Fibroblast of skin of right quadriceps (primary cell): Measurements from ENCODE around the gene CACFD1.
"Not testable (repeated sequence)": the region's sequence is repeated elsewhere in the genome, so short reads cannot be mapped to it uniquely, and the experiment has no call there.

Source experiments
- DNase-seq: peaks from one replicate; pipeline ENCODE4 v3.0.0-alpha.2; 2013

CACFD1 gene

DNA sequence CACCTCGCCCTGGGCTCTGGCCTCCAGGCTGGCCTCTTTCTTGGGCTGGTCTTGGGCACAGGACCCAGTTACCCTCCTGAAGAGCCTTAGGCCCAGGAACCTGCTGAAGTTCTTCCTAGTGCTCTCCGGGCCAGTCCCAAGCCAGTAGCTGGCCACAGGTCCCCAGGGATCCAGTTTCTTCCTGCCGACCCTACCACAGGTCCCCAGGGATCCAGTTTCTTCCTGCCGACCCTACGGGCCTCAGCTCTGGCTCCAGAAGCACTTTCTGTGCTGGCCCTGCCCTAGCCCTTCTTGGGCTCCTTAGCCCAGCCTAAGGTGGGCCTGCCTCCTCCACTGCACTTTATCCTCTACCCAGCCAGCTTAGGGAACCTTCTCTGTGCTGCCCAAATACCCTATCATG lies 18.2 kb upstream of the CACFD1 start:
- DNase-seq, result no peak

DNA sequence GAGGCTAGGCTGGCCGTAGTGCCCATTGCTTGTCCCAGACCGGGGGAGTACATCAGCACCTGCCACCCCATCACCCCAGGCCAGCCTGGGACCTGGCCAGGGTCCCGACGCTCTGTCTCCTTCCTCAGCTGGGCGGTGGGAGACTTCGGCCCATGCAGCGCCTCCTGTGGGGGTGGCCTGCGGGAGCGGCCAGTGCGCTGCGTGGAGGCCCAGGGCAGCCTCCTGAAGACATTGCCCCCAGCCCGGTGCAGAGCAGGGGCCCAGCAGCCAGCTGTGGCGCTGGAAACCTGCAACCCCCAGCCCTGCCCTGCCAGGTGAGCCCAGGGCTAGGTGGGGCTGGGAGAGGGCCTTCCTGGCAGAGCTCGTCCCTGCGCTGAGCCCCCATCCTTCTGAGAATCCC lies 16.5 kb upstream of the CACFD1 start:
- DNase-seq, result no peak

DNA sequence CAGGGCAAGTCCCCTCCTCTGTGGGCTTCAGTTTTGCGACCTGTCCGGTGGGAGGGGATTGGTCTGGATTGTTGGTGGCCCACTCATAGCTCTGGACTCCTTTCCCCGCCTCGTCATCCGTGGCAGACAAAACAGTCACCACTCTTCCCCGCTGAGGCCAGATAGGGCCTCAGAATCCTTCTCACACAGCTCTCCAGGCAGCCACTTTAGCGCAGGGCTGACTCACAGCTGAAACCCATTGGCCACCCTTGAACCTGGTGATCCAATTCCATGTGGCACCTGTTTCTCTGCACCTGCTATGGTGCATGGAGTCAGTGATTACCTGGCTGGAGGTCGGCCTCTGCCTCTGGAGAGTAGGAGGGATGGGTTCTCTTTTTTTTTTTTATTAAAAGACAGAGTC lies 15.8 kb upstream of the CACFD1 start:
- DNase-seq, result no peak

DNA sequence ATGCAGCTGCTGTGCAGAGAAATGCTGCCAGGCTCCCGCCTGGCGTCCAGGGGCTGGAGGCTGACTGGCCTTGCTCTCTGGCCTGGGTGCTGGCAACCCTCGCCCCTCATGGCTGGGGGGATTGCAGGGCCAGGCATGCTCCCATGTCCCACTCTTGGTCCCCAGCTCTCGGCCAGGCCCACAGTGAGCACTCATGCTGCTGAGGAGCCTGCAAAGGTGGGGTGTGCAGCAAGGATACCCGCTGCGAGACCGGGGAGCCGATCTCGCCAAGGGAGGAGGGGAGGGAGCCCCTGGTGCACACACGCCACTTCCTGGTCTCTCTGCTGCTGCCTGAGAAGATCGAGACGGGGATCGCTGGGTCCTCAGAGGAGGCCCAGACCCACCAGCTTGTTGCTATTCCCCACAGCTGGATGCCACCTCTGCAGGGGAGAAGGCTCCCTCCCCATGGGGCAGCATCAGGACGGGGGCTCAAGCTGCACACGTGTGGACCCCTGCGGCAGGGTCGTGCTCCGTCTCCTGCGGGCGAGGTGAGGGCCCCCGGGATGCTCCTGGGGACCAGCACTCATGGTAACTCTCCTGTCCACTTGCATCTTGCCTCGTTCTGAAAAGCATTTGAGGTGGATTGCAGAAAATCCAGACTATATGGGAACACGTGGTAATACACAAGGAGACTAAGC lies 14.3 kb upstream of the CACFD1 start:
- DNase-seq, result no peak

DNA sequence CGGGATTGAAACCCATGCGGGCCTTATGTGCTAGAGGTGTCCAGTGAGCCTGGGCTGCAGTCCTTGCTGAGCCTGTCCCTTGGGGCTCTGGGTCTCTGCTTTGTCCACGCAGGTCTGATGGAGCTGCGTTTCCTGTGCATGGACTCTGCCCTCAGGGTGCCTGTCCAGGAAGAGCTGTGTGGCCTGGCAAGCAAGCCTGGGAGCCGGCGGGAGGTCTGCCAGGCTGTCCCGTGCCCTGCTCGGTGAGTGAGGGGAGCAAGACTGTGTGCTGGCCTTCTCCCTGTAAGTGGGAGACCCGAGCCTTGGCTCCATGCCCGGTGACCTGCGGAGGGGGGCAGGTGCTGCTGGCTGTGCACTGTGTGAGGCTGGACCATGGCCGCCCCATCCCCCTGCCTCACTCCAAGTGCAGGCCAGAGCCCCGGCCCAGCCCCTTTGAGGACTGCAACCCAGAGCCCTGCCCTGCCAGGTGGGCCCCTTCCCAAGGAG lies 11.2 kb upstream of the CACFD1 start:
- no peak for DNase-seq

GRCh38 chr9:133449760-133450159 lies 10.0 kb upstream of the CACFD1 start:
- no peak for DNase-seq

DNA sequence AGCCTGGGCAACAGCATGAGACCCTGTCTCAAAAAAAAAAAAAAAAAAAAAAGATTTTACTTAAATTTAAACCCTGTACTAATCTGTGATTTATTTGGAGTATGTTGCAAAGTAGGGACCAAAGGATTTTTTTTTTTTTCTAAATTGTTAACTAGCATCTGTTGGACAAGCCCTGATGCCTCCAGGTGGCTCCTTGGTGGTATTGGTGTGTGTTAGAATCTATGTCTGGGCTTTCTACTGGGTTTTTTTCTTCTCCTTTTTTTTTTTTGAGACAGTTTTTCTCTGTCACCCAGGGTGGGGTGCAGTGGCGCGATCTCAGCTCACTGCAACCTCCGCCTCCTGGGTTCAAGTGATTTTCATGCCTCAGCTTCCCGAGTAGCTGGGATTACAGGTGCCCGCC lies 7.9 kb upstream of the CACFD1 start:
- DNase-seq, result not testable (repeated sequence)

- DNase-seq, result no peak
These were observed 7.2 kb upstream of the CACFD1 start for GRCh38 chr9:133452562-133452961.

DNA sequence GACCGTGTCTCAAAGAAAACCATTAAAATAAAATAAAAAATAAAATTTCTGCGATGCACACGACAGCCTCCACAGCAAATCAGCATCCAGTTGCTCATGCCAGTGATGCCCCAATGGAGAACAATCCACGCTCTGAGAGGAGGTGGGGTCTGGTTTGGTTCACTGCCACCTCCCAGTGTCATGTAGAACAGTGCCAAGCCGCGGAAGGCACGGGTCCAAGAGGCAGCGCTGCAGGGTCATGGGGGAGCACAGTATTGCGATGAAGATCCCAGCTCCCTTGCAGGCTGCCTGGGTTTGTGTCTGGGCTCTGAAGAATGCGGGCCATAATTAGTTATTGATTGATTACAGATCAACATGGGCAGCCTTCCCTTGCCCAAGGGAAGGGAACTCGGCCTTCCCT lies 6.1 kb upstream of the CACFD1 start:
- DNase-seq, result no peak

- DNase-seq, result no peak
These were observed 5.5 kb upstream of the CACFD1 start for GRCh38 chr9:133454325-133454724.

DNA sequence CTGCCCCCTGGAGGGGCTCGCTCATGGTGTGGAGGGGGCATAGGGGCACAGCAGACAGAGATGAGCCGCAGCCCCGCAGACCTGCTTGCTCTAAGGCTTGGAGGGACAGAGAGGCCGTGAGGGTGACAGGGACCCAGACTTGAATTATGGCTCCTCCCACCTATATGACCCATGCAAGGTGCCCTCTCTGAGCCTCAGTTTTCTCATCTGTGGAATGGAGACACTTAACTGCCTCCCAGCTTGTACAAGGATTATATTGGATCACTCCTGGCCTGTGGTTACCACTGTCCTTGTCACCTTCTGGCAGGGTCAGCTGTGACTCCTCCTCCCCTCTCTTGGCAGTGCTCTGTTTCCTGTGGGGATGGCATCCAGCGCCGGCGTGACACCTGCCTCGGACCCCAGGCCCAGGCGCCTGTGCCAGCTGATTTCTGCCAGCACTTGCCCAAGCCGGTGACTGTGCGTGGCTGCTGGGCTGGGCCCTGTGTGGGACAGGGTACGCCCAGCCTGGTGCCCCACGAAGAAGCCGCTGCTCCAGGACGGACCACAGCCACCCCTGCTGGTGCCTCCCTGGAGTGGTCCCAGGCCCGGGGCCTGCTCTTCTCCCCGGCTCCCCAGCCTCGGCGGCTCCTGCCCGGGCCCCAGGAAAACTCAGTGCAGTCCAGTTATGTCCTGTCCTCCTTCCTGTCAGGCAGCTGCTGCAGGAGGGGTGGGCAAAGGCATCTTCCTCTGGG lies 4.7 kb upstream of the CACFD1 start:
- no peak for DNase-seq

GRCh38 chr9:133455936-133456335 lies 3.8 kb upstream of the CACFD1 start:
- no peak for DNase-seq

DNA sequence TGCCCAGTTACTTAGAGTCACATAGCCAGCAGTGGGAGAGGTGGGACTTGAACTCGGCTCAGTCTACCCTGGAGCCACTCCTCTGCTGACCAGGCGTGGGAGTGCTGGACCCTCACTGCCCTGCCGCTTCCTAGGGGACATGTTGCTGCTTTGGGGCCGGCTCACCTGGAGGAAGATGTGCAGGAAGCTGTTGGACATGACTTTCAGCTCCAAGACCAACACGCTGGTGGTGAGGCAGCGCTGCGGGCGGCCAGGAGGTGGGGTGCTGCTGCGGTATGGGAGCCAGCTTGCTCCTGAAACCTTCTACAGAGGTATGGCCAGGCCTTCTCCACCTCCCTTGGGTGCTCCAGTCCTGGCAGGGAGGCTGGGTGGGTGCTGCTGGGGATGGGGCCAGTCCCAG lies 3.4 kb upstream of the CACFD1 start:
- no peak for DNase-seq

DNA sequence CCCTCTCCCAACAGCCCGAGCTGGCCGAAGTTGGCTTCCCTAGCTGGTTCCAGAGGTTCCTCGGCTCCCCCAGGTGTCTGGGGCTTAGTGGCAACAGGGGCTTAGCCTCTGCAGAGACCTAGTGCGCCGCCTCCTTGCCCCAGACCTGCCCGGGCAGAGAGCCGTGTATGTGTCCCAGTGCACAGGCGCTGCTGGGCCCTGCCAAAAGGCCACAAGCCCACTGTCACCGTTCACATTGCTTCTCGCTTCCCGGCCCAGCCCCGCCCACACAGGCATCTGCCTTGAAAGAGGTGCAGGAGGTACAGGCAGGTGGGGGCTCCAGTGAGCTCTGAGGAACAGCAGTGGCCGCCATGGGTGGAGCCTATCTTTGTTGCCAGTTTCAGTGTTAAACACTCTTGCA lies 2.5 kb upstream of the CACFD1 start:
- no peak for DNase-seq

DNA sequence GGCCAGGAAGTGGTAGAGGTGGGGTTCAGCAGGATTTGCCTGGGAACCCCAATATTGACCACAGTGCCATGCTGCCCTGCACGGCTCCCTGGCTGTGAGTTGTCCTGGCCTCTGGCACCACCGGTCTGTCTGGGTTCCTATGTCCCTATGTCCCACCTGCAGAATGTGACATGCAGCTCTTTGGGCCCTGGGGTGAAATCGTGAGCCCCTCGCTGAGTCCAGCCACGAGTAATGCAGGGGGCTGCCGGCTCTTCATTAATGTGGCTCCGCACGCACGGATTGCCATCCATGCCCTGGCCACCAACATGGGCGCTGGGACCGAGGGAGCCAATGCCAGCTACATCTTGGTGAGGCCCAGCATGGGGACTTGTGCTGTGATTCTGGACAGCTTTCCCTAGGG lies 2.0 kb upstream of the CACFD1 start:
- DNase-seq, result no peak

GRCh38 chr9:133458643-133459312 lies 1.0 kb upstream of the CACFD1 start:
- no peak for DNase-seq

DNA sequence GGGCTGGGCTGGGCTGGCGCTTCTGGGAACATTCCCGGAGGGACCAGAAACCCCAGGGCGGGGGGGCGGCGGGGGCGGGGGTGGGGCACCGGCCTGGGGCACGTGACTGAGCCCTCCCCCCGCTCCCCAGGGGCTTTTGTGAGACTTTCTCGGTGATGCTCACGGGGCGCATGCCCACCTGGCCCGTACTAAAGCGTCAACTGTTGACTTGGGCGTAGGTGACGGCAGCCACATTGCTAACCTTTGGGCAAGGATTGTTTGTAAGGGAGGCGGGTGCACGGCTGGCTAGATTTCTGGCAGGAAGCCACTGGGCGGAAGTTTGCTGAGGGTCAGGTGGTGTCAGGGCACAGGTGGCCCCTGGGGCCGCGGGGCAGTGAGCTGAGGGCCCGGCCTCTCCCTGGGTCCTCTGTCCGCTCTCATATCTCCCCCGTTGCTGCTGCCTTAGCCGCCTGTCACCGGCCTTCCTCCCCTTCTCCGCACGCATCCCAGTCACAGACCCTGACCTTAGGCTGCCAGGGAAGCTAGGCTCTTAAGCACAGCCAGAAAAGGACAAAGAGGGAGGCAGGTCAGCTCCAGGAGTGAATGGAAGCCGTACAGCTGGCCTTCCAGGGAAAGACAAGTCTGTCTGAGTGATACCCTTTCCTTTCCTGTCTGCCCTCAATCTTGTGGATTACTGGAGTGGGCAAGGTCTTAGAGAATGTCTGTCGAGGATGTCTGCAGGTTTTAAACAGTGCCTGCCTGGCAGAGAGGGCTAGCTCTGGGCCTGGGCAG lies 812 bp downstream of the CACFD1 start:
- DNase-seq, result peak; percentile 34

DNA sequence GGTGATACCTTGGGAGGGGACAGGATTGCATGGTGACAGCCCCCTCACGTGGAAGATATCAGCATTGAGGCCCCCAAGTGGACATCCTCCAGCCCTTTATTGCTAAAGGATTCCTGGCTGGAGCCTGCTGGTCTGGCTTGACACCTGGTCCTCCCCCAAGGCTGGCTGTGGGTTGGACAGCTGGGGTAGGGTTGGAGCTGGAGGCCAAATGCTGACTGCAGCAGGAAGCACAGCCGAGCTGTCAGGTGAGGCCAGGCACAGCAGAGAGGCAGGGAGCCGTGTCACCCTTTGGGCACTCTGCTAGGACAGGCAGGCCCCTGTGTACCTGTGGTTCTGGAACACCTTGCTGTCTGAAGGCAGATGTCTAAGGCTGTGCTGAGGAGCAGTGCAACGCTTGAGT lies 2.2 kb downstream of the CACFD1 start:
- DNase-seq, result no peak

- DNase-seq, result no peak
These were observed 3.6 kb downstream of the CACFD1 start for GRCh38 chr9:133463234-133463863.

- DNase-seq, result no peak
These were observed 4.3 kb downstream of the CACFD1 start for GRCh38 chr9:133463864-133464615.

DNA sequence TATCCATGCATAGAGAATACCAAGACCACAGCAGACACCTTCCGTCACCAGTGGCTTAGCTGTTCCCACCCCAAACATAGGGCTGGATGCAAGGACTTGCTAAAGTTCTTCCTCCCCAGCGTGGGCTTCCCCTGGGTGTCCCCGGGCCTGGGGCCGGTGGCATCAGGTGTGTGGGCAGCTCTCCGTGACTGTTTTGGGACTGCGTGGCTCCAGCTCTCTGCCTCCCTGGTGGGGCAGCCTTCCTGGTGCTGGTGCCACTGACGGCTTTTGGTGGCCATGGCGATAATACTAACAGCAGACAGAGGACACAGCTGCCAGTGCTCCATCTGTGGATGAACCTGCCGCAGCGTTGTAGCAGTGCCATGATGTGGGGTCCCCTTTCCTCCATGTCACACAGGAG lies 4.9 kb downstream of the CACFD1 start:
- DNase-seq, result no peak

DNA sequence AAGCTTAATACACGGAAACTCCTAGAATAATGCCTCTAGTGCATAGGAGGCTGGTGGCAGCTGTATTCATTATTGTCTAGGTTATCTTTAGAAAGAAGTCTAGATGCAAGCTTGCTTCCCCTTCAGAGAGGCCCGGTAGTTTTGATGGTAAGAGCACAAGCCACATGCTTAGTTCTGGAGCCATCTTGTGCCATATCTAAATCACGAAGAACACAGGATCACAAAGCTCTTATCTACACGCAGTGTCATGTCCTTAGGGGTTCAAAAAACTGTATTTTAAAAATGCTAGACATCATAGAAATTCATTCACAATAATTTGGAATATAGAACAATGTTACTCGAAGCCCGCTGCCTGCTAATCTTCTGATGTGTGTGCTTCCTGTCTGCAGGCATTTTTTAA lies 6.2 kb downstream of the CACFD1 start:
- DNase-seq, result no peak
